Stimulated activated naive CD8-positive, alpha-beta T cell treated with anti-CD3 and anti-CD28 coated beads, Interleukin-15, Interleukin-2, amounts not matched to agents 100 ng/mL and 50 ng/mL, for 24 hours (primary cell): ENCODE data around the gene UBE2H.
A peak's percentile ranks its signal among the peaks of the same experiment; 100 is the strongest.
"Not testable (repeated sequence)": the region's sequence is repeated elsewhere in the genome, so short reads cannot be mapped to it uniquely, and the experiment has no call there.

Experiments
- H3K27ac Mint-ChIP-seq: one replicate; pipeline ENCODE4 v1.8.0; 2021; ENCODE audit warnings: mild to moderate bottlenecking, mixed read lengths
- H3K27me3 Mint-ChIP-seq: one replicate; pipeline ENCODE4 v1.8.0; 2021; ENCODE audit warnings: mixed read lengths
- H3K36me3 Mint-ChIP-seq: one replicate; pipeline ENCODE4 v1.8.0; 2021; ENCODE audit warnings: low read depth, mixed read lengths
- H3K4me1 Mint-ChIP-seq: one replicate; pipeline ENCODE4 v1.8.0; 2021; ENCODE audit warnings: low read depth, mixed read lengths
- H3K4me3 Mint-ChIP-seq: one replicate; pipeline ENCODE4 v1.8.0; 2021; ENCODE audit warnings: mild to moderate bottlenecking, mixed read lengths
- H3K9me3 Mint-ChIP-seq: one replicate; pipeline ENCODE4 v1.8.0; 2021; ENCODE audit warnings: mixed read lengths

Gene UBE2H

DNA sequence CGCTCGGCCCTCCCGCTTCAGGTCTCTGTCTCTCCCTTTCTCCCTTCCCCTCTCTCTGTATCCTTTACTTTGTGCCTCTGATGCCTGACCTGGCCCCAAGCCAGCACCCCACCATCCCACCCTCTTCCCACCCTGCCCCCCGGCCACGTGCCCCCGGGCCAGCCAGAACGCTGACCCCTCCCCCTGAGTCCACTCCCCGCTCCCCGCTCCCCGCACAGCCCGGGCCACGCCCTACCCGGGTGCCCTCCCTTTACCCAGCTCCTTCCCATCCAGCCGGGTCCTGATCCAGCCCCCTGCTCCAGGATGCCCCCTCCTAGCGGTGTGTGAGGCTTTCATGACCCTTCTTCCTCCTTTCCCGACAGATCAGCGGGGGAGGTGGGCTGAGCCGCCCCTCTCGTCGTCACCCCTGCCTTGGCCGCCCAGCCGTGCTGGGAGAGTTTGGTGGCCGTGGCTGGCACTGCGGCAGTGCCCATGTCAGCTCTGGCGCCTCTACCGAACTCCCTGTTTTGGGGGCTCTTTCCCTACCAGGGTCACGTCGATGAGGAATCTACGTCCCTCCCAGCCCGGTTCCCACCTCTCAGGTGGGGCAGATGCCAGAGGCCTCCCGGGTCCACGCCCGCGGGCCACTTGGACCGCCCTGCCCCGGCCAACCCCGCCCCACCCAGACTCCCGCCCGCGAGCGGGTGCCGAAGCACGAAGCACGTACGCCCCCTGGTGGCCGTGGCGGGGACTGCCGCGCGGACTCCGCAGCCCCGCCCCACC, 127.4 kb downstream of the UBE2H start:
- Mint-ChIP-seq H3K36me3 (no peaks in the 10 kb centered on the region), H3K9me3 (no peaks in the 10 kb centered on the region), H3K4me1 (peaks cover 16% of the 10 kb centered on the region), H3K27me3 (no peaks in the 10 kb centered on the region), H3K27ac (no peak overlapping the region), H3K4me3 (peak overlapping the region; percentile 85)

DNA sequence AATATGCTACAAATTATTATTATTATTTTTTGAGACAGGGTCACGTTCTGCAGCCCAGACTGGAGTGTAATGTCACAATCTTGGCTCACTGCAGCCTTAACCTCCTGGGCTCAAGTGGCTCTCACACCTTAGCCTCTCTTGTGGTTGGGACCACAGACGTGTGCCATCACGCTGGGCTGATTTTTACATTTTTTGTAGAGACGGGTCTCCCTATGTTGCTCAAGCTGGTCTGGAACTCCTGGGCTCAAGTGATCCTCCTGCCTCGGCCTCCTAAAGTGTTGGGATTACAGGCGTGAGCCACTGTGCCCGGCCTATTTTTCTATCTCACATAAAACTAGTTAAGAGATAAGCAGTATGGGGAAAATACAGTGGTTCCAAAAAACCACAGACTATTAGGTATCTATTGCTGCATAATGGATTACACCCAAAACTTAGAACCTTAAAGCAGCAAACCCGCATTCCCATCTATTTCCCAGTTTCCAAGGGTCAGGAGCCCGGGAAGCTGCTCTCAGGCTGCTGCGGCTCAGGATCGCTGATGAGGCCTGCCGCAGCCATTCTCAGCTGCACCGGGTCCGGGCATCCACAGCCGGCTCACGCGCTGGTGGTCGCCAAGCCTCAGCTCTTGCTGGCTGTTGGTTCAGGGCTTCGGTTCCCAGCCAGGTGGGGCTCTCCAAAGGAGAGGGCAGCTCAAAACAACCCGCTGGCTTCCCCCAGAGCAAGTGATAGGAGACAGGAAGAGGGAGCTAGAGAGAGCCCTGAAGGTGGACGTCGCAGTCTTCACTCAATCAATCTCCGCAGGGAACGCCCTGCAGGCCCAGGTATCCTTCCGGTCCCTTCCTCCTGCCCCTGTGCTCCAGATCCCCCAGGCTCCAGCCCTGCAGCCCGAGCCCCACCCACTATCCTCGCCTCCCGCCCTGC, 128.2 kb downstream of the UBE2H start:
- Mint-ChIP-seq H3K4me3 (peak overlapping the region; percentile 85), H3K36me3 (no peaks in the 10 kb centered on the region), H3K27me3 (no peaks in the 10 kb centered on the region), H3K27ac (no peak overlapping the region), H3K4me1 (peaks cover 8% of the 10 kb centered on the region), H3K9me3 (no peaks in the 10 kb centered on the region)

DNA sequence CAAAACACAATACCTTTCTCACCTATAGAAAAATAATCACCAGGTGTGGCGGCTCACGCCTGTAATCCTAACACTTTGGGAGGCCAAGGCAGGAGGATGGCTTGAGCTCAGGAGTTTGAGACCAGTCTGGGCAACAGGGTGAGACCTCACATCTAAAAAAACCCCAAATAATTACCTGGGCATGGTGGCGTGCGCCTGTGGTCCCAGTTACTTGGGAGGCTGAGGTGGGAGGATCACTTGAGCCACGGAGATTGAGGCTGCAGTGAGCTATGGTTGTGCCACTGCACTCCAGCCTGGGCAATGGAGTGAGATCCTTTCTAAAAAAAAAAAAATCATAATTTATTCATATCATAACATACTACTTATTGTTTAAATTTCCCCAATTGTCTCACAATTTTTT, 129.6 kb downstream of the UBE2H start:
- not testable (repeated sequence) for H3K27me3 Mint-ChIP-seq, H3K27ac Mint-ChIP-seq, H3K4me1 Mint-ChIP-seq, H3K36me3 Mint-ChIP-seq, H3K9me3 Mint-ChIP-seq, H3K4me3 Mint-ChIP-seq

DNA sequence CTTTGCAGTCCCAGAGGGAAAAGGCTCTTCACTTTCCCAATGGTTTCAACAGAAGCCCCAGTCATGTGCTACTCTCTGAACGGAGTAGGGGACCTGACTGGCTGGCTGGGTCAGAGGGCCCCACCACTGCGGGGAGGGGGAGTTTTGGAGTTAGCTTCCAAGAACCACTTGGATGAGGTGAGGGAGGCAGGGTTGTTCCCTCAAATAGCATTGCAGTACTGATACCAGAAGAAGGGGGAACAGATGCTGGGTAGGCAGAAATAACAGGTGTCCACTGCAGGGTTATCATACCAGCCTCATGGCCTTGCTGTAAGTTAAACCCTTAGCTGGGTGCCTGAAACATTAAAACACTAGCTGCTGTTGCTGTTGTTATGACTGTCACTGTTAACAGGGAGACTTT, 131.3 kb downstream of the UBE2H start:
- H3K4me1 Mint-ChIP-seq, result no peaks in the 10 kb centered on the region
- no peak overlapping the region for H3K4me3 Mint-ChIP-seq
- peaks cover 8% of the 10 kb centered on the region for H3K36me3 Mint-ChIP-seq
- no peak overlapping the region for H3K27ac Mint-ChIP-seq
- H3K27me3 Mint-ChIP-seq, result peaks cover 12% of the 10 kb centered on the region
- peaks cover 14% of the 10 kb centered on the region for H3K9me3 Mint-ChIP-seq

DNA sequence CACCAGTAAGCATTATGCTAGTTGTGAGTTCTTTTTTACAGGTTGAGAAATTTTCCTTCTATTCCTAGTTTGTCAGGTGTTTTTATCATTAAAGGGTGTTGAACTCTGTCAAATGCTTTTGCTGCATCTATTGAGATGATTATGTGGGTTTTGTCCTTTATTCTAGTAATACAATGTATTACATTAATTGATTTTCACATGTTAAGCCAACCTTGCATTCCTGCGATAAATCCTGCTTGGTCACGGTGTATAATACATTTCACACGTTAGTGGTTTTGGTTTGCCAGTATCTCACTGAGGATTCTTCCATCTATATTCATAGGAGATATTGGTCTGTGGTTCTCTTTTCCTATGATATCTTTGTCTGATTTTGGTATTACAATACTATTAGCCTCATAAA, 136.0 kb downstream of the UBE2H start:
- Mint-ChIP-seq H3K4me3 (no peak overlapping the region), H3K36me3 (peaks cover 8% of the 10 kb centered on the region), H3K27me3 (peaks cover 21% of the 10 kb centered on the region)

DNA sequence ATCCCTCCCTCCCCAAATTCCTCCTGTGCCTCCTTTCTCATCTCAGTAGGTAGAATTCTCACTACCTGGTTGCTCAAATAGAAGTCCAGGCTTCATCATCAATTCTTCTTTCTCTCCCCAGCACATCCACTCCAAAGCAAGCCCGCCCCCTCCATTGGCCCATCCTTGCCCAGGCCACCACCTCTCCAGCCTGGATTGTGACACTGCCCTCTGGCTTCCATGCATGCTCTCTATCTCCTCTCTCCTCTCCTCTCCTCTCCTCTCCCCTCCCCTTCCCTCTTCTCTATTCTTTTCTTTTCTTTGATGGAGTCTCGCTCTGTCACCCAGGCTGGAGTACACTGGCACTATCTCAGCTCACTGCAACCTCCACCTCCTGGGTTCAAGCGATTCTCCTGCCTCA, 144.9 kb downstream of the UBE2H start:
- peaks cover 8% of the 10 kb centered on the region for H3K27me3 Mint-ChIP-seq
- H3K27ac Mint-ChIP-seq, result no peak overlapping the region
- no peak overlapping the region for H3K4me3 Mint-ChIP-seq
- no peaks in the 10 kb centered on the region for H3K4me1 Mint-ChIP-seq
- H3K9me3 Mint-ChIP-seq, result no peaks in the 10 kb centered on the region
- H3K36me3 Mint-ChIP-seq, result no peaks in the 10 kb centered on the region

More for the DNA sequence above, 136.0 kb downstream of the UBE2H start:
- no peak overlapping the region for H3K27ac Mint-ChIP-seq
- peaks cover 14% of the 10 kb centered on the region for H3K9me3 Mint-ChIP-seq
- no peaks in the 10 kb centered on the region for H3K4me1 Mint-ChIP-seq

DNA sequence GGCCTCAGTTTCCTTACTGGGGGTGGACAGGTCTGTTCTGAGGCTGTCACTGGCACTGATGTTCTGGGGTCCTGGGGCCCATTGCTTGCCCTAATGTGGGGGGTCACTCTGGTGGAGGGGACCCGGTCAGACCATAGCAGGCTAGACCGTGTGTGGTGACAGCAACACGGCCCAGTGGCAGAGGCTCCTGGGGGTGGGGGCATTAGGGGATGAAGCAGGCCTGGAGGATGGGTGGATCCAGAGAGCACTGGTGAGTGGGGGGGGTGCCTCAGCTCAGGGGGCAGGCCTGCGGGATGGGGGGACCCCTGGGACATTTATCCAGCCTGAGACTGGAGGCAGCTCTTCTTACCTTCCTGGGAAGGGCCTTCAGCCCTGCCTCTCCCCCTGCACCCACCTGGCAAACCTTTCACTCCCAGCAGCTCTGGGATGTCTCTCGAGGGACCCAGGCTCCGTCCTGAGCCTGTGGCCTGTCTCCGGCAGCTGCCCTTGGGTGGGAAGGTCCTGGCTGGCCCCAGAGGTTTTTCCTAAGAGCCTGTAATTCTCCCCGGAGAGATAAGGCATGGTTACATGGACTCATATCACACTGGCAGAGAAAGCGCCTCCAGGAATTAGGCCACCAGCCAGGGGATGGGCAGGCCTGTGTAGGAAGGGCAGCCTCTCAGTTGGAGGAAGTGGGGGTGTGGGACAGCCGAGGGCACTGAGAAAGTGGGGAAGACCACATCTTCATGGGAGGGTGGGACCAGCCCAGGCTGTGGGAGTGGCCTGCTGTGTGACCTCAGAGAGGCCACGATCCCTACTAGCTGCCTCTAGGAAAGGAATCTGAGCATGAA, 147.7 kb downstream of the UBE2H start:
- Mint-ChIP-seq H3K9me3 (no peaks in the 10 kb centered on the region), H3K27ac (no peak overlapping the region), H3K4me1 (no peaks in the 10 kb centered on the region), H3K36me3 (no peaks in the 10 kb centered on the region), H3K4me3 (no peak overlapping the region), H3K27me3 (peaks cover 3% of the 10 kb centered on the region)

DNA sequence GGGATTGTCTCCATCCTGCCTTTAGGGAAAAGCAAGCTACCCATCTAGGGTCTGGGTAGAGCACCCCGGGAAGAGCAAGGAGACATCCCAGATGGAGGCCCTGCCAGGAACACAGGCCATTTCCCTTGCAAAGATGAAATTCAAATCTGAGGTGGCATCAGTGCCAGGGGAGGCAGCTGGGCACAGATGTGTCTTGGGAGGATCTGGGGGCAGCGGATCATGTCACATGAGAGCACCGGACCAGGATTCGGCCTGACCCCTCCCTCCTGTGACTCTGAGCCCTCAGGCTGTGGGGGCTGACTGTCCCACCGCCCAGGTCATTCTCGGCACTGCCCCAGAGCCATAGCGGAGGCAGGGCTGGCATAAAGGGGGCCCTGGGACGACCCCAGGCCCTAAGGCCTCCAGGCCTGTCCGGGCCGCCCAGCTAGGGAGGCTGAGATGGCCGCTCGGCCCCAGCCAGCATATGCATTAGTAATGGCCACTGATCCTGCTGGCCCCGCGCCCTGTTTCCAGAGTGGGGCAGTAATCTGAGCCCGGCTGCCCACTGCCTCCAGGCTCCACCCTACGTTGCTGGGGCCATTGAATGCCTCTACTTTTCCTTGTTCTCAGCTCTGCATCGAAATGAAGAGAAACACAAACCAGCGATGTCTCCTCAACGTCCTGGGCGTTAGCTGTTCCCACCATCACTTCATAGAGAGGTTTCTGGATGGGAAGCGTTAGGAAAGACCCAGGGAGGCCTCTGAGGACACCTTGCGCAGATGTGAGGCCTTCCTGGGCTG, 148.5 kb downstream of the UBE2H start:
- H3K27me3 Mint-ChIP-seq, result peaks cover 3% of the 10 kb centered on the region
- no peak overlapping the region for H3K27ac Mint-ChIP-seq
- H3K36me3 Mint-ChIP-seq, result no peaks in the 10 kb centered on the region
- H3K4me3 Mint-ChIP-seq, result no peak overlapping the region
- no peaks in the 10 kb centered on the region for H3K9me3 Mint-ChIP-seq
- H3K4me1 Mint-ChIP-seq, result no peaks in the 10 kb centered on the region

DNA sequence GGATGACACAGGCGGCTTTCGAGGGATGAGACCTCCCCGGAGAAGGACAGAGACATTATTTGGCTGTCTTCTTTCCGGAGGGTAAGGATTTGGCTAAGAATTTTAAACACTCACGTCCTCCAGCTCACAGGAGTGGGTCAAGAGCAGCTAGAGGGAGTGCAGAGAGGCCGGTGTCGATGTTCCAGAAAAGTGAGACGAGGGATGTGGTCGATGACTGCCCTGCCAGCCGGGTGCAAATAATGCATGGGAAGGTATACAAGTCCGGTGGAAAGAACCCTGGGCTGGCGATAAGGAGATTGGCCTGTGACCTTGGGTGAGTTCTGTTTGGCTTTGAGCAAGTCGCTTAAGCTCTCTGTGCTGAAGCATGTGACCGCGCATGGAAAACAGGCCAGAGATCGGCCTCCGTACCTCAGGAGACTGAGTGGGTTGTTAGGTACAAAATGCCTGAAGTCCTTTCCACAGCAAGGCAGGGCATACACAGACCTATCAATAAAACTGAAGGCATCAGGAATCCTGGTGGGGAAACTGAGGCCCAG, 149.1 kb downstream of the UBE2H start:
- Mint-ChIP-seq H3K4me1 (no peaks in the 10 kb centered on the region), H3K4me3 (no peak overlapping the region), H3K27ac (no peak overlapping the region), H3K36me3 (no peaks in the 10 kb centered on the region), H3K27me3 (peaks cover 3% of the 10 kb centered on the region), H3K9me3 (no peaks in the 10 kb centered on the region)

DNA sequence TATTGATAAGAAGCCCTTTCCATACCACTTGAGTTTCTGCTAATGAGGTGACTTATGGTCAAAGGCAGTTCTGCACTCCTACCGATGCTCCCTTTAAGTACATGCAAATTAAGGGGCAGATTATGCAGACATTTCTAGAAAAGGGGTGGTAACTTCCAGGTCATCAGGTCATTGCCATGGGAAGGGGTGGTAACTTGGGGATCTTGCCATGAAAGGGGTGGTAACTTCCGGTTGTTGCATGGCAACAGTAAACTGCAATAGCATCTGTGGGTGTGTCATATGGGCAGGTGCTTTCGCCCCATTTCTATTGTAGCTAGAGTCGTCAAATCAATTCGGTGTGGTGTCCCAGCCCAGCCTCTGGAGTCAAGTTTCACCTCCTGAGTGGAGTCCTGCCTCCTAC, 150.9 kb downstream of the UBE2H start:
- no peak overlapping the region for H3K27ac Mint-ChIP-seq
- no peaks in the 10 kb centered on the region for H3K9me3 Mint-ChIP-seq
- peaks cover 3% of the 10 kb centered on the region for H3K27me3 Mint-ChIP-seq
- H3K36me3 Mint-ChIP-seq, result no peaks in the 10 kb centered on the region
- H3K4me3 Mint-ChIP-seq, result no peak overlapping the region
- no peaks in the 10 kb centered on the region for H3K4me1 Mint-ChIP-seq

DNA sequence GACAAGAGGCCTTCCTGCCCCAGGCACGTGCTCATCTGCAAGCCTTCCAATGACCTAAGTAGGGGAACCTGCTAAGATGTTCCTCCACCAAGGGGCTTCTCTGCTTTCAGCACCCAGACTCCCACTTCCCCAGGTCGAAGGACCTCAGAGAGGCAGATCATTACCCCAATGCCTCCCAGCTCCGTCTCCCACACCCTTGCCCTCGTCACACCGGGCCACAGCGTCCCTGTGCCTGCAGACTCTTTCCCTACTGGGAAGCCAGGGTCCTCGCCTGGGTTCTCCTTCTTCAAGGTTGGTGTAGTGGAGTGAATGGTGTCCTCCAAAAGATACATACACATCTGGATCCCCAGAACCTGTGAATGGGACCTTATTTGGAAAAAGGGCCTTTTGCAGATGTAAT, 151.9 kb downstream of the UBE2H start:
- H3K9me3 Mint-ChIP-seq, result no peaks in the 10 kb centered on the region

DNA sequence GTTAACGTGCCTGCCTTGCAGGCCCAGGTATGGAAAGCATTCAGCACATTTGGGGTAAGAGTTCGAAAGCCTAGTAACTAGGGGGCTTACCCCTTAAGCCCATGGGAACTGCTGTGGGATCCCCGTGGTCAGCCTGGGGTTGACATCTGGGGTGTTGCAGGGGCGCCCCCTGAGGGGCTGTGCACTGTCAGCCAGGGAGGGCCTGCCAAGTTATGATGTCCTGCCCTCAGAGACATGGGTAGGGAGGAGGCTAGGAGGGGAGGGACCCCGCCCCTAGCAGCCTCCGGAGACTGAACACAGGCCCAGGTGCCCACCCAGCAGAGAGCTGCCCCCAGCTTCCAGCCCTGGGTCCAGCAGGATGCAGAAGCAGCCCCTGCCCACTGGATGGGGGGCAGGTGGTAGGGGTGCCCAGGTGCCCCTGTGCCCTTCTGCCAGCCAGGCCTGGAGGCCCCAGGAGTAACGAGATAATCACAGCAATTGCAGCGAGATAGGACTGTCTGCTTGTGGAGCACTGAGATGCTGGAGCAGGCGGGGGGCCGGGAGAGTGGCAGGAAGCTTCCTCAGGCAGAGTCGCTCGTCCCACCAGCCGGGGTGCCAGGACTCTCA, 153.3 kb downstream of the UBE2H start:
- no peaks in the 10 kb centered on the region for H3K36me3 Mint-ChIP-seq
- no peak overlapping the region for H3K27ac Mint-ChIP-seq
- H3K9me3 Mint-ChIP-seq, result no peaks in the 10 kb centered on the region
- H3K27me3 Mint-ChIP-seq, result peaks cover 3% of the 10 kb centered on the region
- no peaks in the 10 kb centered on the region for H3K4me1 Mint-ChIP-seq
- no peak overlapping the region for H3K4me3 Mint-ChIP-seq

More for the DNA sequence above, 151.9 kb downstream of the UBE2H start:
- H3K4me3 Mint-ChIP-seq, result no peak overlapping the region
- peaks cover 3% of the 10 kb centered on the region for H3K27me3 Mint-ChIP-seq
- H3K36me3 Mint-ChIP-seq, result no peaks in the 10 kb centered on the region
- no peaks in the 10 kb centered on the region for H3K4me1 Mint-ChIP-seq
- no peak overlapping the region for H3K27ac Mint-ChIP-seq

DNA sequence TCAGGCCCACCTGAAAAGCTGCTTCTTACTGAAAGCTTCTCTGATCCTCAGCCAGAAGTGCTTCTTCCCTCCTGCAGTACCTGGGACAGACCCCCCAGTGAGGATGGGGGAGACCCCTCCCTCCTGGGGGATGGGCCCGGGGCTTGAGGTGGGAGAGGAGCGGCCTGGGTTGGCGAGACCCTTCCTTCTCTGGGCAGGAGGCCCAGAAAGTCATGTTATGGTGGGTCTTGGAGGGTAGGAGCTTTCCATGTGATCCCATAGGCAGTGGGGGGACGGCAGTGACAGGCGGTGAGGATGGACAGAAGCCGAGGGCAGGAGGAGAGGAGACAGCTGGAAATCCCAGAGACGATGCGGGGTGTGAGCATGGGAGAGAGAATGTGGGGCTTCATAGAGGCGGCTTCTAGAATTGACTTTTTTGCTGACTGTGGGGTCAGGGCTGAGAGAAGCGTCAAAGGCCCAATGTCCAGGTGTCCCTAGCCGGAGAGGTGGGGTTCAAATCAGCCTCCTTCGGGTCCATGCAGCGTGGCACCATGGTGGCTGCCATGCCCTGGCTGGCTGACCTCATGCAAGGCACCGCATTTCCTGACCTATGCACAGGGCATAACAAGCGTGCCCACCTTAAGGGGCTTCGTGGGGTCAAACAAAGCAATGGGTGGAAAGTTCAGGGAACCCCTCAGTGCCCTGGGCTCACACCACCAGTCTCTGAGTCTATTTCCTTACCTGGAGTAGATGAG, 154.0 kb downstream of the UBE2H start:
- no peaks in the 10 kb centered on the region for H3K36me3 Mint-ChIP-seq
- no peak overlapping the region for H3K4me3 Mint-ChIP-seq
- H3K4me1 Mint-ChIP-seq, result no peaks in the 10 kb centered on the region
- no peaks in the 10 kb centered on the region for H3K9me3 Mint-ChIP-seq
- H3K27me3 Mint-ChIP-seq, result peaks cover 3% of the 10 kb centered on the region
- H3K27ac Mint-ChIP-seq, result no peak overlapping the region
